GM23338 (cell line): ENCODE data around the gene UNKL. TPM values are rescaled to one million over a fixed set of nuclear protein-coding genes. Genes with fewer than 3 reads are reported as not detected.

Source experiments
- ATAC-seq: fragments of 200-7000 bp; cut with Tn5 transposase; 3 replicates; pipeline ENCODE4 v1.9.1; 2020
- DNase-seq: peaks from one replicate; pipeline ENCODE4 v3.0.0-alpha.2; 2015; ENCODE audit warnings: low spot score
- H2AFZ ChIP-seq: fragments of 200-600 bp; sonication (generic); 2 replicates; pipeline ENCODE4 v1.8.0; 2016; ENCODE audit warnings: antibody characterized with exemption, mild to moderate bottlenecking, moderate library complexity
- H3F3A ChIP-seq: fragments of 200-600 bp; sonication (generic); replicated peaks from 2 replicates; pipeline ENCODE4 v1.8.0; 2017; ENCODE audit warnings: antibody characterized with exemption, mixed run types, low read depth
- H3K27ac ChIP-seq: fragments of 200-600 bp; sonication (generic); 2 replicates; pipeline ENCODE4 v1.6.1; 2016; ENCODE audit warnings: low read depth
- H3K27me3 ChIP-seq: fragments of 200-600 bp; sonication (generic); 2 replicates; pipeline ENCODE4 v1.8.0; 2016; ENCODE audit warnings: mild to moderate bottlenecking, mixed run types, moderate library complexity; ENCODE audit not compliant: insufficient read depth
- H3K36me3 ChIP-seq: fragments of 200-600 bp; sonication (generic); 2 replicates; pipeline ENCODE4 v1.8.0; 2016; ENCODE audit warnings: mild to moderate bottlenecking; ENCODE audit not compliant: insufficient read depth
- H3K4me1 ChIP-seq: fragments of 200-600 bp; sonication (generic); 2 replicates; pipeline ENCODE4 v1.8.0; 2016; ENCODE audit warnings: mild to moderate bottlenecking, moderate library complexity; ENCODE audit not compliant: insufficient read depth
- H3K4me2 ChIP-seq: fragments of 200-600 bp; sonication (generic); 2 replicates; pipeline ENCODE4 v1.7.1; 2017; ENCODE audit warnings: mixed run types
- H3K4me3 ChIP-seq: fragments of 200-600 bp; sonication (generic); 2 replicates; pipeline ENCODE4 v1.6.1; 2016; ENCODE audit warnings: mixed run types
- H3K79me2 ChIP-seq: fragments of 200-600 bp; sonication (generic); replicated peaks from 2 replicates; pipeline ENCODE4 v1.8.0; 2017; ENCODE audit warnings: mild to moderate bottlenecking; ENCODE audit not compliant: insufficient read depth
- H3K9me2 ChIP-seq: fragments of 200-600 bp; sonication (generic); 2 replicates; pipeline ENCODE4 v1.8.0; 2017; ENCODE audit not compliant: insufficient read depth
- H4K20me1 ChIP-seq: fragments of 200-600 bp; sonication (generic); replicated peaks from 2 replicates; pipeline ENCODE4 v1.8.0; 2017; ENCODE audit warnings: mild to moderate bottlenecking; ENCODE audit not compliant: insufficient read depth
- H3K27ac Mint-ChIP-seq: 2 replicates; pipeline ENCODE4 v1.8.0; 2020; ENCODE audit warnings: inconsistent platforms, mild to moderate bottlenecking, moderate library complexity, mixed read lengths
- H3K27me3 Mint-ChIP-seq: 3 replicates; pipeline ENCODE4 v1.8.0; 2022; ENCODE audit warnings: low read depth, mild to moderate bottlenecking, moderate library complexity, mixed read lengths, inconsistent platforms; ENCODE audit not compliant: insufficient read depth, poor library complexity
- H3K36me3 Mint-ChIP-seq: 3 replicates; pipeline ENCODE4 v1.8.0; 2021; ENCODE audit warnings: low read depth, mild to moderate bottlenecking, inconsistent platforms, moderate library complexity, mixed read lengths
- H3K4me1 Mint-ChIP-seq: 3 replicates; pipeline ENCODE4 v1.8.0; 2020; ENCODE audit warnings: mild to moderate bottlenecking, inconsistent platforms, mixed read lengths
- H3K4me3 Mint-ChIP-seq: 3 replicates; pipeline ENCODE4 v1.8.0; 2021; ENCODE audit warnings: moderate library complexity, mild to moderate bottlenecking, inconsistent platforms, mixed read lengths
- H3K9me3 Mint-ChIP-seq: 3 replicates; pipeline ENCODE4 v1.8.0; 2020; ENCODE audit warnings: moderate library complexity, mild to moderate bottlenecking, inconsistent platforms, mixed read lengths
- CTCF ChIP-seq, 2 experiments: fragments of 200-600 bp in 1 of 2; sonication (generic) in 1 of 2; conservative IDR thresholded peaks; 2 replicates each; pipeline versions ENCODE4 v1.5.1 to v1.6.1; 2016 to 2017; ENCODE audit warnings: antibody characterized with exemption in 2 of 2, low read depth in 2 of 2, mild to moderate bottlenecking in 2 of 2, moderate library complexity in 1 of 2
- ETS1 ChIP-seq: IDR thresholded peaks from 2 replicates; pipeline ENCODE4 v1.6.1; 2016; ENCODE audit warnings: antibody characterized with exemption
- EZH2 ChIP-seq: fragments of 200-600 bp; sonication (generic); IDR thresholded peaks from one replicate; pipeline ENCODE4 v1.8.0; 2017; ENCODE audit warnings: antibody characterized with exemption, mild to moderate bottlenecking, low read depth; ENCODE audit not compliant: unreplicated experiment
- EZH2phosphoT487 ChIP-seq: fragments of 200-600 bp; sonication (generic); IDR thresholded peaks from one replicate; pipeline ENCODE4 v1.8.1; 2018; ENCODE audit warnings: antibody characterized with exemption; ENCODE audit not compliant: unreplicated experiment
- JUNB ChIP-seq: IDR thresholded peaks from one replicate; pipeline ENCODE4 v1.6.1; 2016; ENCODE audit warnings: antibody characterized with exemption; ENCODE audit not compliant: unreplicated experiment
- POLR2AphosphoS5 ChIP-seq: IDR thresholded peaks from 2 replicates; pipeline ENCODE4 v1.6.1; 2016; ENCODE audit warnings: antibody characterized with exemption, low read depth
- REST ChIP-seq: IDR thresholded peaks from one replicate; pipeline ENCODE4 v1.6.1; 2018; ENCODE audit warnings: antibody characterized with exemption; ENCODE audit not compliant: unreplicated experiment
- ZNF331 ChIP-seq: fragments of 250-450 bp; sonication (Bioruptor Pico); IDR thresholded peaks from 2 replicates; pipeline ENCODE4 v1.5.0; 2020; ENCODE audit warnings: low read depth, mild to moderate bottlenecking, moderate library complexity
- polyA plus RNA-seq: library from polyadenylated mRNA; unstranded; fragments of >200 nt; fragmentation: Nextera tagmentation; extraction: Ambion mirVana; gene quantifications from 2 replicates; pipeline ENCODE4 v1.2.1, GENCODE V29; 2016
- total RNA-seq: library from RNA; depleted of rRNA; stranded (reverse); fragments of >200 nt; shearing (Covaris generic); gene quantifications from 2 replicates; pipeline ENCODE4 v1.2.3, GENCODE V29; 2014

UNKL gene
- total and polyA plus RNA-seq, 2 experiments from 2014 or later = 16.7 to 28.7 TPM

- TF ChIP-seq CTCF (conservative IDR thresholded peaks at IDR 0.05; ENCODE audit: low read depth in 2 of 2) (no peak), ZNF331 (CRISPR knock-in tag) (no peak), EZH2 (no peak), POLR2AphosphoS5 (no peak), EZH2phosphoT487 (no peak), ETS1 (no peak)
Measured at GRCh38 chr16:1401758-1402154, 12.7 kb downstream of the UNKL start (continued).

GRCh38 chr16:1401061-1401757, 13.3 kb downstream of the UNKL start:
- Mint-ChIP-seq H3K4me1 (no peaks in the 10 kb centered on the region; the same call in 2 of the 3 replicates), H3K9me3 (no peaks in the 10 kb centered on the region), H3K4me3 (no peak overlapping the region), H3K36me3 (peaks cover 15% of the 10 kb centered on the region; the same call in 2 of the 3 replicates), H3K27me3 (peaks cover 12% of the 10 kb centered on the region), H3K27ac (no peak overlapping the region)
- H3K27ac ChIP-seq = no peak overlapping the region
- H3K36me3 ChIP-seq = no peaks in the 10 kb centered on the region
- no peaks in the 10 kb centered on the region for H3F3A ChIP-seq
- H3K27me3 ChIP-seq = no peaks in the 10 kb centered on the region
- no peaks in the 10 kb centered on the region for H3K79me2 ChIP-seq
- DNase-seq (no peak), ATAC-seq (peak; percentile 44; the same call in 1 of the 3 replicates)
- no peak overlapping the region for H2AFZ ChIP-seq
- no peak overlapping the region for H3K4me3 ChIP-seq
- peaks cover 2% of the 10 kb centered on the region; the same call in 1 of the 2 replicates for H4K20me1 ChIP-seq
- no peaks in the 10 kb centered on the region for H3K4me1 ChIP-seq
- no peaks in the 10 kb centered on the region for H3K9me2 ChIP-seq
- TF ChIP-seq ZNF331 (CRISPR knock-in tag) (no peak), REST (no peak), POLR2AphosphoS5 (no peak), JUNB (no peak), CTCF (conservative IDR thresholded peaks at IDR 0.05; ENCODE audit: low read depth in 2 of 2) (peak in 1 of 2 experiments; percentile 39; a peak in 2 of 4 replicates), ETS1 (no peak), EZH2phosphoT487 (no peak)
- H3K4me2 ChIP-seq = no peak overlapping the region
